HepG2 (cell line): Measurements from ENCODE around the gene SUCLA2. TPM values are rescaled to one million over a fixed set of nuclear protein-coding genes. Genes with fewer than 3 reads are reported as not detected.

Experiments used
- EHMT2 ChIP-seq: fragments of 200-600 bp; sonication (generic); IDR thresholded peaks from 2 replicates; pipeline ENCODE4 v1.7.0; 2017; ENCODE audit warnings: antibody characterized with exemption, low read depth, low read length, borderline replicate concordance
- PHB2 ChIP-seq: fragments of 450-650 bp; IDR thresholded peaks from 2 replicates; pipeline ENCODE4 v1.6.1; 2018; ENCODE audit not compliant: partially characterized antibody
- TOE1 ChIP-seq: sonication (generic); formaldehyde crosslinking; IDR thresholded peaks from 2 replicates; pipeline ENCODE4 v1.4.0; 2020; ENCODE audit warnings: mild to moderate bottlenecking, missing genetic modification reagents
- U2AF2 ChIP-seq: fragments of 200-400 bp; formaldehyde crosslinking; IDR thresholded peaks from 2 replicates; pipeline ENCODE4 v1.6.1; 2017; ENCODE audit warnings: low read depth, mild to moderate bottlenecking, low read length
- ZBTB38 ChIP-seq: sonication (generic); formaldehyde crosslinking; IDR thresholded peaks from 2 replicates; pipeline ENCODE4 v1.5.1; 2020; ENCODE audit warnings: mild to moderate bottlenecking, missing genetic modification reagents
- ZNF225 ChIP-seq: sonication (generic); formaldehyde crosslinking; IDR thresholded peaks from 2 replicates; pipeline ENCODE4 v1.4.0; 2020; ENCODE audit warnings: mild to moderate bottlenecking, missing genetic modification reagents
- ZNF3 ChIP-seq: IDR thresholded peaks from 2 replicates; pipeline ENCODE4 v1.7.0; 2017; ENCODE audit warnings: inconsistent platforms
- ZNF850 ChIP-seq: sonication (generic); formaldehyde crosslinking; conservative IDR thresholded peaks from 2 replicates; pipeline ENCODE4 v1.9.0; 2021; ENCODE audit warnings: mild to moderate bottlenecking, missing genetic modification reagents
- polyA plus RNA-seq, 8 experiments: library from polyadenylated mRNA; depleted of rRNA in 3 of 8; stranded (reverse) in 7 of 8; unstranded in 1 of 8; fragments of >200 nt; fragmentation: Illumina TruSeq in 4 of 8; extraction: Trizol in 4 of 8; gene quantifications; 2 replicates each; pipeline versions ENCODE4 v1.2.1 to v1.2.3, GENCODE V29; 2011 to 2016; ENCODE audit warnings: low read depth in 4 of 8, missing spikeins in 1 of 8, mixed read lengths in 1 of 8; ENCODE audit not compliant: insufficient read depth in 1 of 8
- total RNA-seq, 5 experiments: library from RNA; depleted of rRNA; stranded (reverse); fragments of >200 nt; fragmentation: Illumina TruSeq; extraction: Trizol; gene quantifications; 2 replicates each; pipeline ENCODE4 v1.2.3, GENCODE V29; 2016; ENCODE audit warnings: low read depth in 1 of 5
- TF ChIP-seq, protein P1 (sequence below): sonication (generic); formaldehyde crosslinking; IDR thresholded peaks from 2 replicates; pipeline ENCODE4 v1.4.0; 2020; ENCODE audit warnings: missing genetic modification reagents
- TF ChIP-seq, protein P2 (sequence below), 2 experiments: IDR thresholded peaks; 2 replicates each; pipeline ENCODE4 v1.6.1; 2011 to 2012; ENCODE audit warnings: low read length in 2 of 2, borderline replicate concordance in 1 of 2, low read depth in 1 of 2, mild to moderate bottlenecking in 1 of 2, moderate library complexity in 1 of 2
- TF ChIP-seq, protein P3 (sequence below): sonication (generic); formaldehyde crosslinking; IDR thresholded peaks from 2 replicates; pipeline ENCODE4 v1.5.0; 2020; ENCODE audit warnings: mild to moderate bottlenecking, missing genetic modification reagents, borderline replicate concordance

SUCLA2 gene
- total and polyA plus RNA-seq, 2 of the 13 experiments (the other 11 are each of a cell fraction or from before 2014, with no cell fraction given) = 28.4 to 77.1 TPM

DNA sequence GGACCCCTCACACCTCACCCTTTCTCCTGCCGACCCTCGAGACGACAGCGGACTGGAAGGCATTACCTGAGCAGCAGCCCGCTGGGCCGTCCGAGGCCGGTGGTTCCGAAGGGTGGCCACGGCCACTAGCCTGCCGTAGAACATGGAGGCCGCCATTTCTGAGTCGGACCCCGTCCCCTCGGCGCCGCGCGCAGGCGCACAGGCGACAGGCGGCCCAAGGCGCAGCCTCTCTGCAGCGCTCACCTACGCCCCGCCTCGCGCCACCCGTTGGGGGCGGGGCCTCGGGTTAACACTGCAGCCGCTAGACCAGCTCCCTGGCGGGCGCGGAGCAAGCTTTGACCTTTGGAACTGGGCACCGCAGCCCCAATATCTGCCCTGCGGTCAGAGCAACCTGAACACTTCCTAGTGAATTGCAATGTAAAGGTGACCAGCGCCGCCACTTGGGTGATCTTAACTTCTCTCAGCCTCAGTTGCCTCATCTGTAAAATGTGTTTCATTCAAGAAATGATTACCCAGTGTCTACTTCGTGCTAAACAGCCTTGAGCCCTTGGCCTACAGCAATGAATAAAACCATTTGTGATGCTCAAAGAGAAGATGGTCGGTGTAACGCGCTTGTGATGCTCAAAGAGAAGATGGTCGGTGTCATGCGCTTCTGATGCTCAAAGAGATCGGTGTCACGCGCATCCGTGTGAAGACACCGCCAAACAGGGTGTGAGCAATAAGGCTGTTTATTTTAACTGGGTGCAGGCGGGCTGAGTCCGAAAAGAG is at the start of gene SUCLA2 (continued):
- TF ChIP-seq ZBTB38 (CRISPR knock-in tag) (peak; percentile 56; the same call in 1 of the 2 replicates), EHMT2 (no peak), U2AF2 (no peak), ZNF3 (no peak), ZNF225 (CRISPR knock-in tag) (peak; percentile 85; the same call in 1 of the 2 replicates), PHB2 (no peak), ZNF850 (CRISPR knock-in tag) (no peak), TOE1 (0 out of 2 replicates have a peak, but pooled peaks have one; percentile 44)
- TF ChIP-seq, protein P1, sequence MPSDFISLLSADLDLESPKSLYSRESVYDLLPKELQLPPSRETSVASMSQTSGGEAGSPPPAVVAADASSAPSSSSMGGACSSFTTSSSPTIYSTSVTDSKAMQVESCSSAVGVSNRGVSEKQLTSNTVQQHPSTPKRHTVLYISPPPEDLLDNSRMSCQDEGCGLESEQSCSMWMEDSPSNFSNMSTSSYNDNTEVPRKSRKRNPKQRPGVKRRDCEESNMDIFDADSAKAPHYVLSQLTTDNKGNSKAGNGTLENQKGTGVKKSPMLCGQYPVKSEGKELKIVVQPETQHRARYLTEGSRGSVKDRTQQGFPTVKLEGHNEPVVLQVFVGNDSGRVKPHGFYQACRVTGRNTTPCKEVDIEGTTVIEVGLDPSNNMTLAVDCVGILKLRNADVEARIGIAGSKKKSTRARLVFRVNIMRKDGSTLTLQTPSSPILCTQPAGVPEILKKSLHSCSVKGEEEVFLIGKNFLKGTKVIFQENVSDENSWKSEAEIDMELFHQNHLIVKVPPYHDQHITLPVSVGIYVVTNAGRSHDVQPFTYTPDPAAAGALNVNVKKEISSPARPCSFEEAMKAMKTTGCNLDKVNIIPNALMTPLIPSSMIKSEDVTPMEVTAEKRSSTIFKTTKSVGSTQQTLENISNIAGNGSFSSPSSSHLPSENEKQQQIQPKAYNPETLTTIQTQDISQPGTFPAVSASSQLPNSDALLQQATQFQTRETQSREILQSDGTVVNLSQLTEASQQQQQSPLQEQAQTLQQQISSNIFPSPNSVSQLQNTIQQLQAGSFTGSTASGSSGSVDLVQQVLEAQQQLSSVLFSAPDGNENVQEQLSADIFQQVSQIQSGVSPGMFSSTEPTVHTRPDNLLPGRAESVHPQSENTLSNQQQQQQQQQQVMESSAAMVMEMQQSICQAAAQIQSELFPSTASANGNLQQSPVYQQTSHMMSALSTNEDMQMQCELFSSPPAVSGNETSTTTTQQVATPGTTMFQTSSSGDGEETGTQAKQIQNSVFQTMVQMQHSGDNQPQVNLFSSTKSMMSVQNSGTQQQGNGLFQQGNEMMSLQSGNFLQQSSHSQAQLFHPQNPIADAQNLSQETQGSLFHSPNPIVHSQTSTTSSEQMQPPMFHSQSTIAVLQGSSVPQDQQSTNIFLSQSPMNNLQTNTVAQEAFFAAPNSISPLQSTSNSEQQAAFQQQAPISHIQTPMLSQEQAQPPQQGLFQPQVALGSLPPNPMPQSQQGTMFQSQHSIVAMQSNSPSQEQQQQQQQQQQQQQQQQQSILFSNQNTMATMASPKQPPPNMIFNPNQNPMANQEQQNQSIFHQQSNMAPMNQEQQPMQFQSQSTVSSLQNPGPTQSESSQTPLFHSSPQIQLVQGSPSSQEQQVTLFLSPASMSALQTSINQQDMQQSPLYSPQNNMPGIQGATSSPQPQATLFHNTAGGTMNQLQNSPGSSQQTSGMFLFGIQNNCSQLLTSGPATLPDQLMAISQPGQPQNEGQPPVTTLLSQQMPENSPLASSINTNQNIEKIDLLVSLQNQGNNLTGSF (CRISPR knock-in tag) = no peak
- TF ChIP-seq, protein P2, sequence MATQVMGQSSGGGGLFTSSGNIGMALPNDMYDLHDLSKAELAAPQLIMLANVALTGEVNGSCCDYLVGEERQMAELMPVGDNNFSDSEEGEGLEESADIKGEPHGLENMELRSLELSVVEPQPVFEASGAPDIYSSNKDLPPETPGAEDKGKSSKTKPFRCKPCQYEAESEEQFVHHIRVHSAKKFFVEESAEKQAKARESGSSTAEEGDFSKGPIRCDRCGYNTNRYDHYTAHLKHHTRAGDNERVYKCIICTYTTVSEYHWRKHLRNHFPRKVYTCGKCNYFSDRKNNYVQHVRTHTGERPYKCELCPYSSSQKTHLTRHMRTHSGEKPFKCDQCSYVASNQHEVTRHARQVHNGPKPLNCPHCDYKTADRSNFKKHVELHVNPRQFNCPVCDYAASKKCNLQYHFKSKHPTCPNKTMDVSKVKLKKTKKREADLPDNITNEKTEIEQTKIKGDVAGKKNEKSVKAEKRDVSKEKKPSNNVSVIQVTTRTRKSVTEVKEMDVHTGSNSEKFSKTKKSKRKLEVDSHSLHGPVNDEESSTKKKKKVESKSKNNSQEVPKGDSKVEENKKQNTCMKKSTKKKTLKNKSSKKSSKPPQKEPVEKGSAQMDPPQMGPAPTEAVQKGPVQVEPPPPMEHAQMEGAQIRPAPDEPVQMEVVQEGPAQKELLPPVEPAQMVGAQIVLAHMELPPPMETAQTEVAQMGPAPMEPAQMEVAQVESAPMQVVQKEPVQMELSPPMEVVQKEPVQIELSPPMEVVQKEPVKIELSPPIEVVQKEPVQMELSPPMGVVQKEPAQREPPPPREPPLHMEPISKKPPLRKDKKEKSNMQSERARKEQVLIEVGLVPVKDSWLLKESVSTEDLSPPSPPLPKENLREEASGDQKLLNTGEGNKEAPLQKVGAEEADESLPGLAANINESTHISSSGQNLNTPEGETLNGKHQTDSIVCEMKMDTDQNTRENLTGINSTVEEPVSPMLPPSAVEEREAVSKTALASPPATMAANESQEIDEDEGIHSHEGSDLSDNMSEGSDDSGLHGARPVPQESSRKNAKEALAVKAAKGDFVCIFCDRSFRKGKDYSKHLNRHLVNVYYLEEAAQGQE (IDR thresholded peaks at IDR 0.05; ENCODE audit: borderline replicate concordance in 1 of 2, low read depth in 1 of 2, low read length in 2 of 2) = no peak
- TF ChIP-seq, protein P3, sequence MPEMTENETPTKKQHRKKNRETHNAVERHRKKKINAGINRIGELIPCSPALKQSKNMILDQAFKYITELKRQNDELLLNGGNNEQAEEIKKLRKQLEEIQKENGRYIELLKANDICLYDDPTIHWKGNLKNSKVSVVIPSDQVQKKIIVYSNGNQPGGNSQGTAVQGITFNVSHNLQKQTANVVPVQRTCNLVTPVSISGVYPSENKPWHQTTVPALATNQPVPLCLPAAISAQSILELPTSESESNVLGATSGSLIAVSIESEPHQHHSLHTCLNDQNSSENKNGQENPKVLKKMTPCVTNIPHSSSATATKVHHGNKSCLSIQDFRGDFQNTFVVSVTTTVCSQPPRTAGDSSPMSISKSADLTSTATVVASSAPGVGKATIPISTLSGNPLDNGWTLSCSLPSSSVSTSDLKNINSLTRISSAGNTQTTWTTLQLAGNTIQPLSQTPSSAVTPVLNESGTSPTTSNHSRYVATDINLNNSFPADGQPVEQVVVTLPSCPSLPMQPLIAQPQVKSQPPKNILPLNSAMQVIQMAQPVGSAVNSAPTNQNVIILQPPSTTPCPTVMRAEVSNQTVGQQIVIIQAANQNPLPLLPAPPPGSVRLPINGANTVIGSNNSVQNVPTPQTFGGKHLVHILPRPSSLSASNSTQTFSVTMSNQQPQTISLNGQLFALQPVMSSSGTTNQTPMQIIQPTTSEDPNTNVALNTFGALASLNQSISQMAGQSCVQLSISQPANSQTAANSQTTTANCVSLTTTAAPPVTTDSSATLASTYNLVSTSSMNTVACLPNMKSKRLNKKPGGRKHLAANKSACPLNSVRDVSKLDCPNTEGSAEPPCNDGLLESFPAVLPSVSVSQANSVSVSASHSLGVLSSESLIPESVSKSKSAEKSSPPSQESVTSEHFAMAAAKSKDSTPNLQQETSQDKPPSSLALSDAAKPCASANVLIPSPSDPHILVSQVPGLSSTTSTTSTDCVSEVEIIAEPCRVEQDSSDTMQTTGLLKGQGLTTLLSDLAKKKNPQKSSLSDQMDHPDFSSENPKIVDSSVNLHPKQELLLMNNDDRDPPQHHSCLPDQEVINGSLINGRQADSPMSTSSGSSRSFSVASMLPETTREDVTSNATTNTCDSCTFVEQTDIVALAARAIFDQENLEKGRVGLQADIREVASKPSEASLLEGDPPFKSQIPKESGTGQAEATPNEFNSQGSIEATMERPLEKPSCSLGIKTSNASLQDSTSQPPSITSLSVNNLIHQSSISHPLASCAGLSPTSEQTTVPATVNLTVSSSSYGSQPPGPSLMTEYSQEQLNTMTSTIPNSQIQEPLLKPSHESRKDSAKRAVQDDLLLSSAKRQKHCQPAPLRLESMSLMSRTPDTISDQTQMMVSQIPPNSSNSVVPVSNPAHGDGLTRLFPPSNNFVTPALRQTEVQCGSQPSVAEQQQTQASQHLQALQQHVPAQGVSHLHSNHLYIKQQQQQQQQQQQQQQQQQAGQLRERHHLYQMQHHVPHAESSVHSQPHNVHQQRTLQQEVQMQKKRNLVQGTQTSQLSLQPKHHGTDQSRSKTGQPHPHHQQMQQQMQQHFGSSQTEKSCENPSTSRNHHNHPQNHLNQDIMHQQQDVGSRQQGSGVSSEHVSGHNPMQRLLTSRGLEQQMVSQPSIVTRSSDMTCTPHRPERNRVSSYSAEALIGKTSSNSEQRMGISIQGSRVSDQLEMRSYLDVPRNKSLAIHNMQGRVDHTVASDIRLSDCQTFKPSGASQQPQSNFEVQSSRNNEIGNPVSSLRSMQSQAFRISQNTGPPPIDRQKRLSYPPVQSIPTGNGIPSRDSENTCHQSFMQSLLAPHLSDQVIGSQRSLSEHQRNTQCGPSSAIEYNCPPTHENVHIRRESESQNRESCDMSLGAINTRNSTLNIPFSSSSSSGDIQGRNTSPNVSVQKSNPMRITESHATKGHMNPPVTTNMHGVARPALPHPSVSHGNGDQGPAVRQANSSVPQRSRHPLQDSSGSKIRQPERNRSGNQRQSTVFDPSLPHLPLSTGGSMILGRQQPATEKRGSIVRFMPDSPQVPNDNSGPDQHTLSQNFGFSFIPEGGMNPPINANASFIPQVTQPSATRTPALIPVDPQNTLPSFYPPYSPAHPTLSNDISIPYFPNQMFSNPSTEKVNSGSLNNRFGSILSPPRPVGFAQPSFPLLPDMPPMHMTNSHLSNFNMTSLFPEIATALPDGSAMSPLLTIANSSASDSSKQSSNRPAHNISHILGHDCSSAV (CRISPR knock-in tag) = 0 out of 2 replicates have a peak, but pooled peaks have one; percentile 62
